ENCODE results near the gene FOXK1.

FOXK1 gene

GRCh38 chr7:4726566-4726965 is 44.5 kb downstream of the FOXK1 start:
- Histone ChIP-seq H3K27ac (ENCODE audit: poor library complexity, severe bottlenecking) (no peak overlapping the region), H3K36me3 (ENCODE audit: low read depth) (peaks cover 17% of the 10 kb centered on the region; the same call in 1 of the 2 replicates), H3K27me3 (ENCODE audit: insufficient read depth, poor library complexity, severe bottlenecking) (no peaks in the 10 kb centered on the region), H3K4me1 (ENCODE audit: insufficient read depth, poor library complexity, severe bottlenecking) (no peaks in the 10 kb centered on the region), H3K9me3 (ENCODE audit: severe bottlenecking) (no peaks in the 10 kb centered on the region), H3K4me3 (ENCODE audit: severe bottlenecking) (no peak overlapping the region)
- ATAC-seq (ENCODE audit: low read depth) (no peak), DNase-seq (ENCODE audit: low spot score) (no peak)
- TF ChIP-seq CTCF (IDR thresholded peaks at IDR 0.05; ENCODE audit: poor library complexity, severe bottlenecking): no peak

GRCh38 chr7:4727914-4728705 is 46.0 kb downstream of the FOXK1 start:
- H3K9me3 ChIP-seq (ENCODE audit: severe bottlenecking): no peaks in the 10 kb centered on the region
- ATAC-seq (ENCODE audit: low read depth) (no peak), DNase-seq (ENCODE audit: low spot score) (no peak)
- H3K4me1 ChIP-seq (ENCODE audit: insufficient read depth, poor library complexity, severe bottlenecking): no peaks in the 10 kb centered on the region
- H3K27me3 ChIP-seq (ENCODE audit: insufficient read depth, poor library complexity, severe bottlenecking): no peaks in the 10 kb centered on the region
- no peak overlapping the region for H3K4me3 ChIP-seq (ENCODE audit: severe bottlenecking)
- peaks cover 21% of the 10 kb centered on the region for H3K36me3 ChIP-seq (ENCODE audit: low read depth)
- no peak for TF ChIP-seq CTCF (IDR thresholded peaks at IDR 0.05; ENCODE audit: poor library complexity, severe bottlenecking)
- H3K27ac ChIP-seq (ENCODE audit: poor library complexity, severe bottlenecking): no peak overlapping the region

- H3K4me1 ChIP-seq (ENCODE audit: insufficient read depth, poor library complexity, severe bottlenecking): no peaks in the 10 kb centered on the region
- no peak for DNase-seq (ENCODE audit: low spot score)
- ATAC-seq (ENCODE audit: low read depth): no peak
- H3K36me3 ChIP-seq (ENCODE audit: low read depth): peaks cover 21% of the 10 kb centered on the region
- no peak for TF ChIP-seq CTCF (IDR thresholded peaks at IDR 0.05; ENCODE audit: poor library complexity, severe bottlenecking)
- H3K9me3 ChIP-seq (ENCODE audit: severe bottlenecking): no peaks in the 10 kb centered on the region
- no peak overlapping the region for H3K4me3 ChIP-seq (ENCODE audit: severe bottlenecking)
- H3K27me3 ChIP-seq (ENCODE audit: insufficient read depth, poor library complexity, severe bottlenecking): no peaks in the 10 kb centered on the region
- no peak overlapping the region for H3K27ac ChIP-seq (ENCODE audit: poor library complexity, severe bottlenecking)
Measured at GRCh38 chr7:4729266-4729665, 47.2 kb downstream of the FOXK1 start.

GRCh38 chr7:4730276-4730675 is 48.2 kb downstream of the FOXK1 start:
- DNase-seq (ENCODE audit: low spot score): no peak
- TF ChIP-seq CTCF (IDR thresholded peaks at IDR 0.05; ENCODE audit: poor library complexity, severe bottlenecking): no peak
- Histone ChIP-seq H3K4me1 (ENCODE audit: insufficient read depth, poor library complexity, severe bottlenecking) (no peaks in the 10 kb centered on the region), H3K27me3 (ENCODE audit: insufficient read depth, poor library complexity, severe bottlenecking) (no peaks in the 10 kb centered on the region), H3K4me3 (ENCODE audit: severe bottlenecking) (no peak overlapping the region), H3K27ac (ENCODE audit: poor library complexity, severe bottlenecking) (no peak overlapping the region), H3K36me3 (ENCODE audit: low read depth) (peaks cover 21% of the 10 kb centered on the region), H3K9me3 (ENCODE audit: severe bottlenecking) (no peaks in the 10 kb centered on the region)
- no peak for ATAC-seq (ENCODE audit: low read depth)

GRCh38 chr7:4730971-4731370 is 48.9 kb downstream of the FOXK1 start:
- Histone ChIP-seq H3K4me3 (ENCODE audit: severe bottlenecking) (no peak overlapping the region), H3K36me3 (ENCODE audit: low read depth) (peaks cover 21% of the 10 kb centered on the region), H3K4me1 (ENCODE audit: insufficient read depth, poor library complexity, severe bottlenecking) (no peaks in the 10 kb centered on the region), H3K27ac (ENCODE audit: poor library complexity, severe bottlenecking) (no peak overlapping the region), H3K27me3 (ENCODE audit: insufficient read depth, poor library complexity, severe bottlenecking) (no peaks in the 10 kb centered on the region), H3K9me3 (ENCODE audit: severe bottlenecking) (no peaks in the 10 kb centered on the region)
- no peak for DNase-seq (ENCODE audit: low spot score)
- ATAC-seq (ENCODE audit: low read depth): no peak
- TF ChIP-seq CTCF (IDR thresholded peaks at IDR 0.05; ENCODE audit: poor library complexity, severe bottlenecking): no peak
